Gastrocnemius medialis (tissue), 4 donors: ENCODE measurements around the gene CCDC39. TPM values are rescaled to one million over a fixed set of nuclear protein-coding genes. Genes with fewer than 3 reads are reported as not detected.
"Not testable (repeated sequence)": the region's sequence is repeated elsewhere in the genome, so short reads cannot be mapped to it uniquely, and the experiment has no call there.

Experiments
- ATAC-seq, 2 donors: fragments of 150-250 bp; one replicate each; pipeline ENCODE4 v1.9.1; 2016
- DNase-seq, 2 donors: peaks; one replicate each; pipeline ENCODE4 v3.0.0-alpha.2; 2019
- H3K27ac ChIP-seq, 4 donors: fragments of 200-600 bp; sonication (generic); 1 replicate in 1 of 4; 2 replicates in 3 of 4; pipeline ENCODE4 v1.5.1; 2016 to 2018; ENCODE audit warnings: mild to moderate bottlenecking in 2 of 4, moderate library complexity in 1 of 4
- H3K27me3 ChIP-seq, 3 donors: fragments of 200-600 bp; sonication (generic) in 2 of 3; 1 replicate in 1 of 3; 2 replicates in 2 of 3; pipeline versions ENCODE4 v1.5.1 to v1.6.0; 2016 to 2019; ENCODE audit warnings: mild to moderate bottlenecking in 1 of 3, moderate library complexity in 1 of 3
- H3K36me3 ChIP-seq, 2 donors: fragments of 200-600 bp; sonication (generic) in 1 of 2; one replicate each; pipeline ENCODE4 v1.5.1; 2017 to 2018
- H3K4me1 ChIP-seq, 2 donors: fragments of 200-600 bp; sonication (generic) in 1 of 2; one replicate each; pipeline ENCODE4 v1.5.1; 2016 to 2017; ENCODE audit warnings: mild to moderate bottlenecking in 2 of 2
- H3K4me3 ChIP-seq, 4 donors: fragments of 200-600 bp; sonication (generic) in 3 of 4; 1 replicate in 1 of 4; 2 replicates in 3 of 4; pipeline ENCODE4 v1.5.1; 2016 to 2019; ENCODE audit warnings: mild to moderate bottlenecking in 2 of 4
- H3K9me3 ChIP-seq, 3 donors: fragments of 200-600 bp; sonication (generic) in 2 of 3; 1 replicate in 1 of 3; 2 replicates in 2 of 3; pipeline ENCODE4 v1.5.1; 2016 to 2019
- POLR2A ChIP-seq, 2 donors: fragments of 450-650 bp; IDR thresholded peaks; one replicate each; pipeline ENCODE4 v1.6.1; 2017; ENCODE audit warnings: antibody characterized with exemption in 2 of 2, mild to moderate bottlenecking in 2 of 2, moderate library complexity in 2 of 2
- in situ Hi-C, 4 donors: fragments of 200-750 bp; cut with MboI; loops; one replicate each; pipeline versions ENCODE4 v1.15.0 to v1.8.0; 2017; ENCODE audit warnings: low sequenced_read_pairs in 4 of 4
- intact Hi-C: fragments of 100-400 bp; cut with DNase I; formaldehyde crosslinking; loops from one replicate; pipeline ENCODE4 v1.15.1; 2023; ENCODE audit warnings: low total_unique reads
- total RNA-seq, 4 donors: library from RNA; depleted of rRNA; stranded (reverse); fragments of >200 nt; gene quantifications; one replicate each; pipeline versions ENCODE4 v1.1.0 to v1.2.3, GENCODE V29; 2016
- TF ChIP-seq, protein P1 (sequence below), 5 experiments: fragments of 450-650 bp in 3 of 5; fragments of 200-600 bp in 2 of 5; sonication (generic) in 2 of 5; IDR thresholded peaks in 4 of 5; conservative IDR thresholded peaks in 1 of 5; 1 replicate in 4 of 5; 2 replicates in 1 of 5; pipeline ENCODE4 v1.5.1; 2016 to 2019; ENCODE audit warnings: antibody characterized with exemption in 5 of 5, mild to moderate bottlenecking in 3 of 5, moderate library complexity in 3 of 5

CCDC39 gene
- total RNA-seq, 4 donors from 2014 or later, result 1.0 to 1.2 TPM; not detected in 2

DNA sequence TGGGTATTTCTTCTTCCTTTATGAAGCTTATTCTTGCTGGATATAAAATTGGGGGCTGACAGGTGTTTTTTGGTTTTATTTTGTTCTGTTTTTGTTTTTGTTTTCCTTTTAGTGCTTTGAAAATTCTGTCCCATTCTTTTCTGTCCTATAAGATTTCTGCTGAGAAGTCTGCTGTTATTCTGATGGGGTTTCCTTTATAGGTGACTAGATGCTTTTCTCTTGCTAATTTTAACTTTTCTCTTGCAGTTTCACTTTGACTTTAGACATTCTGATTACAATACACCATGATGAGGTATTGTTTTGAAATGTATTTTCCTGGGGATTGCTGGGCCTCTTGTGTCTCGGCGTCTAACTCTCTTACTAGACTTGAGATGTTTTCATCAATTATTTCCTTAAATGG lies 54.6 kb downstream of the CCDC39 start:
- no peak overlapping the region for H3K4me3 ChIP-seq
- intact Hi-C loops (no loop called here), in situ Hi-C loops (no loop called here)
- DNase-seq (no peak), ATAC-seq (no peak)
- no peaks in the 10 kb centered on the region for H3K36me3 ChIP-seq
- H3K4me1 ChIP-seq, result no peaks in the 10 kb centered on the region
- H3K9me3 ChIP-seq, result no peaks in the 10 kb centered on the region
- H3K27me3 ChIP-seq, result no peaks in the 10 kb centered on the region
- no peak for TF ChIP-seq POLR2A (IDR thresholded peaks at IDR 0.05)
- TF ChIP-seq, protein P1, sequence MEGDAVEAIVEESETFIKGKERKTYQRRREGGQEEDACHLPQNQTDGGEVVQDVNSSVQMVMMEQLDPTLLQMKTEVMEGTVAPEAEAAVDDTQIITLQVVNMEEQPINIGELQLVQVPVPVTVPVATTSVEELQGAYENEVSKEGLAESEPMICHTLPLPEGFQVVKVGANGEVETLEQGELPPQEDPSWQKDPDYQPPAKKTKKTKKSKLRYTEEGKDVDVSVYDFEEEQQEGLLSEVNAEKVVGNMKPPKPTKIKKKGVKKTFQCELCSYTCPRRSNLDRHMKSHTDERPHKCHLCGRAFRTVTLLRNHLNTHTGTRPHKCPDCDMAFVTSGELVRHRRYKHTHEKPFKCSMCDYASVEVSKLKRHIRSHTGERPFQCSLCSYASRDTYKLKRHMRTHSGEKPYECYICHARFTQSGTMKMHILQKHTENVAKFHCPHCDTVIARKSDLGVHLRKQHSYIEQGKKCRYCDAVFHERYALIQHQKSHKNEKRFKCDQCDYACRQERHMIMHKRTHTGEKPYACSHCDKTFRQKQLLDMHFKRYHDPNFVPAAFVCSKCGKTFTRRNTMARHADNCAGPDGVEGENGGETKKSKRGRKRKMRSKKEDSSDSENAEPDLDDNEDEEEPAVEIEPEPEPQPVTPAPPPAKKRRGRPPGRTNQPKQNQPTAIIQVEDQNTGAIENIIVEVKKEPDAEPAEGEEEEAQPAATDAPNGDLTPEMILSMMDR (IDR thresholded peaks at IDR 0.05 in 4 of 5, conservative IDR thresholded peaks at IDR 0.05 in 1 of 5), result no peak
- no peak overlapping the region for H3K27ac ChIP-seq

DNA sequence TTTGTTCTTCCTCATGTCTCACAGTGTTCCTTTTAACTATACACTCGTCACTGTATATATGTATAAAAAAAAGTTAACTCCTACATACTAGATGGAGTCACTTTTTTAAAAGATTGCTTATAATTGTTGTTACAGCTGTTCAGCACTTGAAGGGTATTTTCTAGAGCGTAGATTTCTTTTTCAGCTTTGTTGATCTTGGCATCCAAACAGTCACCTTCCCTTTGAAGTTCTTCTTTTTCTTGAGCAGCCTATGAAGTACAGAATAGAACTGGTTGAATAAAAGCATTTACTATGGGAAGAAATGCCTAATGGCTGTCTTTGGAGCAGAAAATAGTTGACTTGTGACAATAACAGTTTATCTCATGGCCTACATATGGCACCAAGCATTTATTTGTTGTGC lies 59.6 kb downstream of the CCDC39 start:
- in situ Hi-C loops, result no loop called here
- Histone ChIP-seq H3K9me3 (no peaks in the 10 kb centered on the region), H3K4me1 (no peaks in the 10 kb centered on the region), H3K27ac (no peak overlapping the region), H3K4me3 (no peak overlapping the region), H3K27me3 (no peaks in the 10 kb centered on the region), H3K36me3 (no peaks in the 10 kb centered on the region)
- intact Hi-C loops, result no loop called here
- ATAC-seq (no peak), DNase-seq (no peak)
- TF ChIP-seq, protein P1 (IDR thresholded peaks at IDR 0.05 in 4 of 5, conservative IDR thresholded peaks at IDR 0.05 in 1 of 5), result no peak
- no peak for TF ChIP-seq POLR2A (IDR thresholded peaks at IDR 0.05)

DNA sequence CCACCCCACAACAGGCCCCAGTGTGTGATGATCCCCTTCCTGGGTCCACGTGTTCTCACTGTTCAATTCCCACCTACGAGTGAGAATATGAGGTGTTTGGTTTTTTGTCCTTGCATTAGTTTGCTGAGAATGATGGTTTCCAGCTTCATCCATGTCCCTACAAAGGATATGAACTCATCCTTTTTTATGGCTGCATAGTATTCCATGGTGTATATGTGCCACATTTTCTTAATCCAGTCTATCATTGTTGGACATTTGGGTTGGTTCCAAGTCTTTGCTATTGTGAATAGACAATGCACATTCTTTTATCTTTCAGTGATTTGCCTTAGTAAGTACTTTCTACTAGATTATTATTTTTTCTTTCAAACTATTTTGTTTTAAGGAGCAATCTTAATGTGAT lies 60.7 kb downstream of the CCDC39 start:
- H3K27ac ChIP-seq, in situ Hi-C loops, H3K27me3 ChIP-seq, H3K4me3 ChIP-seq, DNase-seq, intact Hi-C loops, ATAC-seq, H3K4me1 ChIP-seq, H3K9me3 ChIP-seq, H3K36me3 ChIP-seq: not testable (repeated sequence)

DNA sequence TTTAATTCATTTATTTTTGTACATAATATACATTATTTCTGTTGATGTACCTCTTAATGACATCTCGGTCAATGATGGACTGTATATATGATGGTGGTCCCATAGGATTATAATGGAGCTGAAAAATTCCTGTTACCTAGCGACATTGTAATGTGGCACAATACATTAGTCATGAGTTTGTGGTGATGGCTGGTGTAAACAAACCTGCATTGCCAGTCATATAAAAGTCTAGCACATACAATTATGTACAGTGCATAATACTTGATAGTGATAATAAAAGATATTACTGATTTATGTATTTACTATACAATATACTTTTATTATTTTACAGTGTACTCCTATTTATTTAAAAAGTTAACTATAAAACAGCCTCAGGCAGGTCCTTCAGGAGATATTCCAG lies 62.2 kb downstream of the CCDC39 start:
- no peaks in the 10 kb centered on the region for H3K27me3 ChIP-seq
- no peaks in the 10 kb centered on the region for H3K4me1 ChIP-seq
- ATAC-seq (no peak), DNase-seq (no peak)
- in situ Hi-C loops (no loop called here), intact Hi-C loops (no loop called here)
- TF ChIP-seq, protein P1 (IDR thresholded peaks at IDR 0.05 in 4 of 5, conservative IDR thresholded peaks at IDR 0.05 in 1 of 5), result no peak
- no peak for TF ChIP-seq POLR2A (IDR thresholded peaks at IDR 0.05)
- H3K9me3 ChIP-seq, result no peaks in the 10 kb centered on the region
- no peak overlapping the region for H3K4me3 ChIP-seq
- peaks cover 0 to 12% of the 10 kb centered on the region in 2 donors for H3K36me3 ChIP-seq
- no peak overlapping the region for H3K27ac ChIP-seq

DNA sequence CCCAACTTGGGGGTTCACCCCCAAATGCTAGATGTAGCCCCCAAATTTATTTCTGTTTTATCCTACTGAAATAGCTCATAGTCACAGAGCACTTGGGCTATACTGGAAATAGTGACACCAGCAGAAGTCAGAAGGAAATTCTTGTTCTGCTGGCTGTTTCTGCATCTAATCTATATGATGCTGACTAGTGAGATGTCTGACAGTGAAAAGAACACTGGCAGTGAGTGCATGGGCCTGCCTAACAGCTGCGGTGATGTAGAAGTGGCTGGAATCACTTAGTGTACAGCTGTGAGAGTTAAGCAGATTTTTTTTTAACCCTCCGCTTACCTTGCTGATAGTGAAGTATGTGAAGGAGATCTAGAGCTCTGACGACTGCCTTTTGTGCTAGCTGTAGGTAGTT lies 63.3 kb downstream of the CCDC39 start:
- Histone ChIP-seq H3K4me1 (no peaks in the 10 kb centered on the region), H3K27ac (no peak overlapping the region), H3K4me3 (no peak overlapping the region), H3K27me3 (no peaks in the 10 kb centered on the region), H3K36me3 (peaks cover 0 to 23% of the 10 kb centered on the region in 2 donors), H3K9me3 (no peaks in the 10 kb centered on the region)
- ATAC-seq (no peak), DNase-seq (no peak)
- in situ Hi-C loops (no loop called here), intact Hi-C loops (no loop called here)
- TF ChIP-seq POLR2A (IDR thresholded peaks at IDR 0.05), result no peak

DNA sequence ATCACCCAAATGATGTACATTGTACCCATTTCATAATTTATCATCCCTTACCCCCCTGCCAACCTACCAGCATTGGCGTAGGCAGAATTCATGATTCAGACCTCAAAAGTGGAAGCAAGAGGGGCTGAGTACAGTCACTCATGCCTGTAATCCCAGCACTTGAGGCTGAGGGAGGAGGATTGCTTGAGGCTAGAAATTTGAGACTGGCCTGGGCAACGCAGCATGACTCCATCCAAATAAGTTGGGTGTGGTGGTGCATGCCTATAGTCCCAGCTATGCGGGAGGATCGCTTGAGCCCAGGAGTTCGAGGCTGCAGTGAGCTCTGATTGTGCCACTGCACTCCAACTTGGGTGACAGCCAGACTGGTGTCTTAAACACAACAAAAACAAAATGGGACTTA lies 66.9 kb downstream of the CCDC39 start:
- Histone ChIP-seq H3K4me3 (no peak overlapping the region), H3K36me3 (peaks cover 8 to 59% of the 10 kb centered on the region in 2 donors), H3K27ac (no peak overlapping the region), H3K9me3 (no peaks in the 10 kb centered on the region), H3K4me1 (no peaks in the 10 kb centered on the region), H3K27me3 (no peaks in the 10 kb centered on the region)
- no peak for TF ChIP-seq POLR2A (IDR thresholded peaks at IDR 0.05)
- TF ChIP-seq, protein P1 (IDR thresholded peaks at IDR 0.05 in 4 of 5, conservative IDR thresholded peaks at IDR 0.05 in 1 of 5), result no peak
- ATAC-seq, result no peak
- intact Hi-C loops, result no loop called here
- no peak for DNase-seq
- in situ Hi-C loops, result no loop called here
